Hematopoietic multipotent progenitor cell treated with erythropoietin and hydrocortisone succinate and interleukin-3 and kit ligand, for 4 days (in vitro differentiated cells): ENCODE results near the gene COG1.
A peak's percentile ranks its signal among the peaks of the same experiment; 100 is the strongest.
"Not testable (repeated sequence)": the region's sequence is repeated elsewhere in the genome, so short reads cannot be mapped to it uniquely, and the experiment has no call there.

ENCODE experiments used
- DNase-seq: peaks from one replicate; pipeline ENCODE4 v3.0.0-alpha.2; 2015

Gene COG1, protein sequence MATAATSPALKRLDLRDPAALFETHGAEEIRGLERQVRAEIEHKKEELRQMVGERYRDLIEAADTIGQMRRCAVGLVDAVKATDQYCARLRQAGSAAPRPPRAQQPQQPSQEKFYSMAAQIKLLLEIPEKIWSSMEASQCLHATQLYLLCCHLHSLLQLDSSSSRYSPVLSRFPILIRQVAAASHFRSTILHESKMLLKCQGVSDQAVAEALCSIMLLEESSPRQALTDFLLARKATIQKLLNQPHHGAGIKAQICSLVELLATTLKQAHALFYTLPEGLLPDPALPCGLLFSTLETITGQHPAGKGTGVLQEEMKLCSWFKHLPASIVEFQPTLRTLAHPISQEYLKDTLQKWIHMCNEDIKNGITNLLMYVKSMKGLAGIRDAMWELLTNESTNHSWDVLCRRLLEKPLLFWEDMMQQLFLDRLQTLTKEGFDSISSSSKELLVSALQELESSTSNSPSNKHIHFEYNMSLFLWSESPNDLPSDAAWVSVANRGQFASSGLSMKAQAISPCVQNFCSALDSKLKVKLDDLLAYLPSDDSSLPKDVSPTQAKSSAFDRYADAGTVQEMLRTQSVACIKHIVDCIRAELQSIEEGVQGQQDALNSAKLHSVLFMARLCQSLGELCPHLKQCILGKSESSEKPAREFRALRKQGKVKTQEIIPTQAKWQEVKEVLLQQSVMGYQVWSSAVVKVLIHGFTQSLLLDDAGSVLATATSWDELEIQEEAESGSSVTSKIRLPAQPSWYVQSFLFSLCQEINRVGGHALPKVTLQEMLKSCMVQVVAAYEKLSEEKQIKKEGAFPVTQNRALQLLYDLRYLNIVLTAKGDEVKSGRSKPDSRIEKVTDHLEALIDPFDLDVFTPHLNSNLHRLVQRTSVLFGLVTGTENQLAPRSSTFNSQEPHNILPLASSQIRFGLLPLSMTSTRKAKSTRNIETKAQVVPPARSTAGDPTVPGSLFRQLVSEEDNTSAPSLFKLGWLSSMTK

DNA sequence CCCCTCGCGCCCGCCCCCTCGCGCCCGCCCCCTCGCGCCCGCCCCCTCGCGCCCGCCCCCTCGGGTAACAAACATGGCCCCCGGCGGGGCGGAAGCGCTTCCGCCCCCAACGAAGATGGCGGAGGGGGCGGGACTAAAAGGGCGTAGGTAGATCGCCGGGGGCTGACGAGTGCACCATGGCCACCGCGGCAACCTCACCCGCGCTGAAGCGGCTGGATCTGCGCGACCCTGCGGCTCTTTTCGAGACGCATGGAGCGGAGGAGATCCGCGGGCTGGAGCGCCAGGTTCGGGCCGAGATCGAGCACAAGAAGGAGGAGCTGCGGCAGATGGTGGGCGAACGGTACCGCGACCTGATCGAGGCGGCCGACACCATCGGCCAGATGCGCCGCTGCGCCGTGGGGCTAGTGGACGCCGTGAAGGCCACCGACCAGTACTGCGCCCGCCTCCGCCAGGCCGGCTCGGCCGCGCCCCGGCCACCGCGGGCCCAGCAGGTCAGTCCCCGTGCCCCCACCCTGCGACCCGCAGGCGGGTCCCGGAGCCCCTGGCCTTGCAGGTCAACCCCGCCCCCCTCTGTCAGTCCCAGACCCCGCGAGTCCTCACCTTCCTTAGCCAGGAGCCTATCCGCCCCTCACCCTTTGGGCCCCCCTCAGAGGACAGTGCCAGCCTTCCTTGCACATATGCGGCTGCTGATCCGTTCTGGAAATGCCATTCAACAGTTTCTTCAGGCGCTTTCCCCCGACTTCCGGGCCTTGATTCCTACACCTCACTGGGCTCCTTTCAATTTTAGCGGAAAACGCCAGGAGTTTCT is at the start of gene COG1:
Gene COG1 (plus strand): TSS at position 162 of the 808 bp plus-strand sequence. CDS start 15 bp downstream, at position 177.
- DNase-seq, result peak; percentile 95

DNA sequence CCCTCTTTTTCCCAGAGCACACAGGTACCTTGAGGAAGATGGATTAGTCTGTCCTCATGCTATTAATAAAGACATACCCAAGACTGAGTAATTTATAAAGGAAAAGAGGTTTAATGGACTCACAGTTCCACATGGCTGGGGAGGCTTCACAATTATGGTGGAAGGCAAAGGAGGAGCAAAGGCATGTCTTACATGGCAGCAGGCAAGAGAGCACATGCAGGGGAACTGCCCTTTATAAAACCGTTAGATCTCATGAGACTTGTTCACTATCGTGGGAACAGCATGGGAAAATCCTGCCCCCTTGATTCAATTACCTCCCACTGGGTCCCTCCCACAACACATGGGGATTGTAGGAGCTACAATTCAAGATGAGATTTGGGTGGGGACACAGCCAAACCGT is 48.6 kb upstream of the COG1 start:
- not testable (repeated sequence) for DNase-seq

DNA sequence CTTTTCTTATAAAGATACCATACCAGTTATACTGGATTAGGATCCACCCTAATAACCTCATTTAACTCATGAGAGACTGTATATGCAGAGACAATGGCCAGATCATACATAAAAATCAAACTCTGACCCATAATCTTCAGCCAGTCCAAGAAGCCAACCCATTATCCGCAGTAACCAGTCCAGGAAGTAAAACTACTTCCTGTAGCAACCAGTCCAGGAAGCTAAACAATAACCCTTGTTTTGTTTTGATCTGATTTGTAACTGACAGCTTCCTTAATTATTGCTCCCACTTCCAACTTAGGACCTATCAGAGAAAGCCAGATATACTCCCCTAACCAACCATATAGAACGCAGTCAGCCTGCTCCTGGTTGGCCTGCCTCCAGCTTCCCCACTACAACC is 47.2 kb upstream of the COG1 start:
- no peak for DNase-seq

DNA sequence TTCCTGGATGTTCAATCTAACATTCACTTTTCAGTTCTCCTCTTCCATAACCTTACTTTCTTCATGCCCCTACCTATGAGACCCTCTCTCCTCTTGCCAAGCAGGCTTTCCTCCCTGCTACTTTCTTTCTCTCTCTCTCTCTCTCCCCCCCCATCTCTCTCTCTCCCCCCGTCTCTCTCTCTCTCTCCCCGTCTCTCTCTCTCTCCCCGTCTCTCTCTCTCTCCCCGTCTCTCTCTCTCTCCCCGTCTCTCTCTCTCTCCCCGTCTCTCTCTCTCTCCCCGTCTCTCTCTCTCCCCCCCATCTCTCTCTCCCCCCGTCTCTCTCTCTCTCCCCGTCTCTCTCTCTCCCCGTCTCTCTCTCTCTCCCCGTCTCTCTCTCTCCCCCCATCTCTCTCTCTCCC is 45.1 kb upstream of the COG1 start:
- DNase-seq, result not testable (repeated sequence)

DNA sequence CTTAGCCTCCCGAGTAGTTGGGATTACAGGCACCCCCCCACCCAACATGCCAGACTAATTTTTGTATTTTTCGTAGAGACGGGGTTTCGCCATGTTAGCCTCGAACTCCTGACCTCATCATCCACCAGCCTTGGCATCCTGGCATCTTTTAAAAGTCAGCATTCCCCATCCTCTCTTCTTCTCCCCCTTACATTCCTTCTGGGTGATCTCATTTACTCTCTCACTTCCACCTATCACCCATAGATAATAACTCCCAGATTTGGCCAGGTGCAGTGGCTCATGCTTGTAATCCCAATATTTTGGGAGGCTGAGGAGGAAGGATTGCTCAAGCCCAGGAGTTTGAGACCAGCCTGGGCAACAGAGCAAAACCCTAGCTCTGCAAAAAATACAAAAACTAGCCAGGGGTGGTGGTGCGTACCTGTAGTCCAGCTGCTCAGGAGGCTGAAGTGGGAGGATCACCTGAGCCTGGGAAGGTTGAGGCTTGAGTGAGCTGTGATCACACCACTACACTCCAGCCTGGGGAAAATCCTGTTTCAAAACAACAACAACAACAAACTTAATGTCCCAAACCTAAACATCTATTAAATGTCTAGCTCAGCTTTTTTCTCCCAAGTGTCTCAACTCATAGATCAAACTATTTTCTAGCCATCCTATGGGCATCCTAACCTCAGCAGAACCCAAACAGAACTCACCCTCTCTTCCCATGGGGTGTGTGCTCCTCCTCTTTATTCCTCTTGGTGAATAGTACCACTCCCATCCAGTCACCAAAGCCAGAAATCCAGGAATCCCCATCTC is 44.1 kb upstream of the COG1 start:
- no peak for DNase-seq

DNA sequence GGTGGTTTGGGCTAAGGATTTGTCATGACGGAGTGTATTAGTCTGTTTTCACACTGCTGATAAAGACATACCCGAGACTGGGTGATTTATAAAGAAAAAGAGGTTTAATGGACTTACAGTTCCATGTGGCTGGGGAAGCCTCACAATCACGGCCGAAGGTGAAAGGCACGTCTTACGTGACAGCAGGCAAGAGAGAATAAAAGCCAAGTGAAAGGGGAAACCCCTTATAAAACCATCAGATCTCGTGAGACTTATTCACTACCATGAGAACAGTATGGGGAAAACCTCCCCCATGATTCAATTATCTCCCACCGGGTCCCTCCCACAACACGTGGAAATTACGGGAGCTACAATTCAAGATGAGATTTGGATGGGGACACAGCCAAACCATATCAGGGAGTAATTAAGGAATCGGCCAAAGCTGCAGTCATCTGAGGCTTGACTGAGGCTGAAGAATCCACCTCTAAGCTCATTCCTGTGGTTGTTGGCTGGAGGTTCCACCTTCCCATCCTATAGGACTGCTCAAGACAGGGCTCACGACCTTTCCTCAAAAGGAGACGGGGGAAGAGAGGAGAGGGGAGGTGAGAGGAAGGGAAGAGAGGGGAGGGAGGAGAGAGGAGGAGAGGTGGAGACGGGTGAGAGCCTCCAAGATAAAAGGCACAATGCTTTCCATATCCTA is 42.1 kb upstream of the COG1 start:
- not testable (repeated sequence) for DNase-seq

DNA sequence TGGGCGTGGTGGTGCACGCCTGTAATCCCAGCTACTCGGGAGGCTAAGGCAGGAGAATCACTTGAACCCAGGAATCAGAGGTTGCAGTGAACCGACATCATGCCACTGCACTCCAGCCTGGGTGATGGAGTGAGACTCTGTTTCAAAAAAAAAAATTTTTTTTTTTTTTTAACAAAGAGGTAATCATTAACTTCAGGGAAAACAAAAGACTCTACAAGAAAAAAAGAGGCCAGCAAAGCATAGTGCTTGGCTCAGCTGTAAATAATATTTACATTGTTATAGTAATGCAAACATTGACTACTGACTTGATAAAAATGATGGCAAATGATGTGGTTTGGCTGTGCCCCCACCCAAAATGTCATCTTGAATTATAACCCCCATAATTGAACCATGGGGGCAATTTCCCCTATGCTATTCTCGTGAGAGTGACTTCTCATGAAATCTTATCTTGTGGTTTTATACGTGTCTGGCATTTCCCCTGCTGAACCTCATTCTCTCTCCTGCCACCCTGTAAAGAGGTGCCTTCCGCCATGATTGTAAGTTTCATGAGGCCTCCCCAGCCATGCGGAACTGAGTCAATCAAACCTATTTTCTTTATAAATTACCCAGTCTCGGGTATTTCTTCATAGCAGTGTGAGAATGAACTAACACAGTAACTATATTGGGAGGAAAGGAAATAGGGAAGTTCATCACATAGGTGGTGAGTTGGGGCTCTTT is 40.8 kb upstream of the COG1 start:
- DNase-seq, result peak; percentile 69

DNA sequence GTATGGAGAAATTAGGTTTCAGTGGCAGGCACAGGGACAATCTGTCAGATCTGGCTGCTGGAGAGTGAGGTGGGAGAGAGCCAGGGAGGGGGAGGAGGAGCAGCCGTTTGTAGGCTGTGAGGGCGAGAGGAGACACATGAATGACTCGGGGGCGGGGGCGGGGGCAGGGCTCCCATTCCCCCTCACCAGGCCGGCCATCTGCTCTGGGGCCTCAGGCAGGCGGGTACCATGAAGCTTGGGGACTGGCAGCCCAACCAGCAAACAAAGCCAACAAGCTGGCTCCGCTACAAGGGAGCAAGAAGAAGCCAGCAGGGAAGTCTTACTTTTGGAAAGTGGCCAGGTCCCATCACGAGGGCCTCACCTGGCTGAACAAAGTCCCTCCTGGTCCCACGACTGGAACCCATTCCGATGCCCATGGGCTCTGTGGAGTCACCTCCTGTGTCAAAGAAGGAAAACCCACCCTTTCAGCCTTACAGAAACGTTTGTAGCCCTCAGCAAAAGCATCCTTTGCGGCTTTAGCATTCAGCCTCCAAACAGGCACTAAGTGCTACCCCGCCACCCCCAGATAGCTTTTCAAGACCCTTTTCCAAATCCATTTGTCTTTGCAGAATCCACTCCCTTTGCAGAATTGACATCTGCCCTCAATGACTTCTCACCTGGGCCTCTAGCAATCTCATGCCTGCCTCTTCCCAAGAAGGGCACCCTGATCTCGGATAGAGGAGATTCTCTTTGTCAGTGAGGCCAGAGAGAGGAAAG is 37.3 kb upstream of the COG1 start:
- DNase-seq, result no peak

DNA sequence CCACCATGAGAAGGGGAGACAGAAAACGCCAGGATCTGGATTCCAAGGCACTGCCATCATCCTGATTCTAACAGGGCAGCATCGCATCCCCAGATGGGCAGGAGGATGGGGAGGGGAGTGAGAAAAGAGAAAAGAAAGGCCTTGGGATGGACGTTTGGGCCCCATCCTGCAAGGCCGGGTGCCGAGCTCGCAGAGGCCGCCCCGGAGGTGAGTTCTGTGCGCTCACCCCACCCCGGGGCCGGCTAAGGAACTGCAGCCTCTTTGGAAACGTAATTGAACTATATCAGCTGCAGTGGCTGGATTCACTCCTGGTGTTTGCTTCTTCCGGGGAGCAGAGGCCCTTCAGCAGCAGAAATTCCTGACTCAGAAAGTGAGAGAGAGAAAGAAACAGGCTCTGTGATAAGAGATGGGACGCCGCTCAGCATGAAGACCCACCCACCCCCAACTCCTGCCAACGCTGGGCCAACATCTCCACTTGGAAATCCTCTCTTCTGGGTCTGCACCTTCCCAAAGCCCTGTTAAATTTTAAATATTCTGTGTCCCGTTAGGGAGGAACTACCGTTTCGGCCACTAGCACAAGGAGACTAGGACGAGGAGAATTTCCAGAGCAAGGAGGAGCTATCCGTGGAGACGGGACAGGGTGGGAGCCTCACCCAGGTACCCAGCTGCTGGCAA is 36.6 kb upstream of the COG1 start:
- DNase-seq, result peak; percentile 87

DNA sequence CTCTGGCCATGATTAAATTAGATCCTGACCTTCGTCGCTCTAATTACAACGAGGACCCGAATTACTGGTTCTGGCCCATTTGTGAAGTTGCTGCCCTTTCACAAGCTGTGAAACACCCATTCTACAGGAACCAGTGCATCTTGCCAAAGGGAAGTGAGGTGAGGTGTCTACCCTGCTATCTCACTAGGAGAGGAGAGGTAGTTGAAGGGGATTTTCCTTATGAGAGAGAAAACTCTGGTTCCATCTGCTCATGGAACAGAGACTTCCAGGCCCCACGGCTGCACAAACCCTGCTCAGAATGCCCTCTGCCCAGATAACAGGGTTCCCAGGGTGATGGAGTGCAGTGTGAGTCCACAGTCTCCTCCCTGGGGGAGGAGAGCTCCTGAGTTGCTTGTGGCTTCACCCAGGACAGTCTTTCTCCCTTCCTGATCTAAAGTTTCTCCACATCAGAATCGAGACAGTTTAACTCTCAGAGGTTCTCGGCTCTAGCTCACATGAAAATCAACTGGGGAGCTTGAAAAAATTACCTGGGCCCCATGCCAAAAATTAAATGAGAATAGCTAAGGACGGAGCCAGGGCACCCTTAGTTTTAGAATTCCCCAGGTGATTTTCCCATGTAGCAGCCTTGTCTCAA is 35.9 kb upstream of the COG1 start:
- peak; percentile 37 for DNase-seq

DNA sequence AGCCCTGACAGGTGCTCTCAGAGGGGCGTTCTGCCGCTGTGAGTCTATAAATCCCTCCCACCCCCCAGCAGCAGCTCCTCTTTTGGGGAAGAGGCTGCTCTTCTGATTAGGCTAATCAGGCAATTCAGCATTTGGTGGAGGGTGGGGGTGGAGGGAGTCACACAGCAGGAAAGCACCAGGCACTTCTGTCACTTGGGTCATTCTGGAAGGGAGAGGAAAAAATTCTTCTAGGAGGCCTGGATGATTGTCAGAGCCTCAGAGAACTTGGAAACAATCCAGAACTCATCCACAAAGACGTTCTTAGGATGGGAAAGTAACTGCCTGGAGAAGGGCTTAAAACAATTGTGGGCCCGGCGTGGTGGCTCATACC is 35.3 kb upstream of the COG1 start:
- peak; percentile 58 for DNase-seq

DNA sequence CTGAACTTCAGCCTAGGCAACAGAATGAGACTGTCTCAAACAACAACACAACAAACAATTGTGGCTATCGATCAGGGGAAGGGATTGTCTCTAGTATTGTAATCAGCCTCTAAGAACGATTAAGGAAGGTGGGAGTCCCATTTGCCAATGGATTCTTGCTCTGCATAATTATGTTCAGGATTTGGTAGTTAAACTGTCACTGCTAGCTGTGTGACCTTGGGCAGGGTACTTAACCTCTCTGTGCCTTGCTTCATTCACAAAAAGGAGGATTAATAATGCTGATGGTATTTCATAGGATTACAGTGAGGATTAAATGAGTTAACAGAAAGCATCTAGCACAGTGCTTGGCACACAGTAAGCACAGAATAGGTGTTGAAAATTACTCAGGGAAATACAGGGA is 34.7 kb upstream of the COG1 start:
- DNase-seq, result no peak

DNA sequence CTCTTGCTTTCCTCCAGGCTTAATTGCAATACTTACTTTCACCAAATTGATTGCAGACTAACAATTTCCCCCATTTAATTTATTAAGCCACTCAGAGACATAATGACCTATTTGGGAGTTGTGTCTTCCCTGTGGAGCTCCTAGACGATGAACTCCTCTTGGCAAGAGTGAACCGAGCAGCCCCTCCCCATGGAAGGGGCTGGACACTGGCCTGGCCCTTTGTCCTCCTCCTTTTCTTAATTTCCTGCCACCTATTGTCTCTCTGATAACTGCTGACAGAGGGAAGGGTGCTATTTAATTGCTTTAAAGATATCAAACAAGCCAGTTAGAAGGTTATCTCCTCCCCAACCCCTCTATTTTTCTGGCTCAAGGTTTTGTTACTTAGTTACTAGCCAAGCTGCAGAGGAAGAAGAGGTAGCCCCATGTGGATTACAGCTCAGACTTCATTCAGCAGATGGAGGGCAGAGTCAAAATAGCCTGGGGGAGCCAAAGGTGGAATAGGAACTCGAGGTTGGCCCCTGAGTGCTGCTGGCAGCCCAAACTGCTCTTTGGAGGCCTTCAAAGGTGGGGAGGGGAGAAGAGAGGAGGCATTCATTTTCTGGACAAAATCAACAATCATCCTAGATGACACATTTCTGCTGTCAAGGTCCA is 31.8 kb upstream of the COG1 start:
- DNase-seq, result peak; percentile 32

DNA sequence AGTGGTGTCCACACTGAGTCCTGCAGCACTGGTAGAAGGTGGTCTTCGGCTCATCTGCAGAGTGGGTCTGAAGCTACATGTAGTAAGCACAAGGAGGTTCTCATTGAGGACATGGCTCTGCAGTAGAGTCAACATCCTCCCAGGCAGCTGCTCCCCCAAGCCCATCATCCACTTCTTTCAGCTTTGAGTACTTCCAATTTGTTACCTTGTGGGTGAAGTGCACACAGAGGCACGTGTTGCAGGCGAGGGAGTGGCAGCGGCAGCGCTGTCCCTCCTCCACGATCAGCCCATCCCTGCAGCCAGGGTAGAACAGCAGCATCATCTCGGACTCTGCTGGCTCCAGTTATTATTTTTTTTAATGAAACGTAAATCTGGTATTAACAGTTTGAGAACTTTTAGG is 29.8 kb upstream of the COG1 start:
- no peak for DNase-seq

DNA sequence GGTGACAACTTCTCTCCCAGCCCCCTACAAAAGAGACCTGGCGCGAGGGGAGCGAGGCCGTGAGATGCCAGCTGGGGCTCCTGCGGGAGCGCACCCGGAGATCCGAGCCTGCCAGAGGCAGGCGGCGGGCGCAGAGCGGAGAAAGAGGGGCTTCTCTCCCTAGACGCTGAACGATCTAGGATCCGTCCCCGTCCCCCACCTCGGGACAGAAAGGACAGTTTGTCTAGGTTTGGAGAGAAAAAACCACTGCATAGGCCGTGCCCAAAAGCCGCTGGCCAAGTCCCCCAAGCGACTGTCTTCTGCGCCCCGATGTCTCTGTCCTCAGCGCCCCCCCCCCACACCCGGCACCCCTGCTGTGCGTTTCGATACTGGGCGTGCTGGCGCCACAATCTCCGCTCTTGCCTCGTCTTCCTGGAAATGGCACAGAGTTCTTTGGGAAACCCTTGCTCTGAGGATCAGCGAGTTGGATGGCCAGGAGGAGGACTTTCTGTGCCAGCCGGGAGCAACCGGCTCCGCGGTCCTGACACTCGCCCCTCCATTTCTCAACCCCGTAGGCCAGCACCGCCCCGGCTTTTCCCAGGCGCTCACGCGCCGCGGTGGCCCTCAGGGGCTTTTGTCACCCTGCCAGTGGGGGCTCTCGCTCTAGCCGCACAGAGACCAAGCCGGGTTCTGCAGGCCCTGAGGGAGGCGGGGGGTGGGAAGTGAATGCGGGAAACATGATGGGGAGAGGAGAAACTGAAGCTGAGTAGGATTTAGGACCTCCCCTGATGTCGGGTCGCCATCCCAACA is 27.0 kb upstream of the COG1 start:
- DNase-seq, result no peak

DNA sequence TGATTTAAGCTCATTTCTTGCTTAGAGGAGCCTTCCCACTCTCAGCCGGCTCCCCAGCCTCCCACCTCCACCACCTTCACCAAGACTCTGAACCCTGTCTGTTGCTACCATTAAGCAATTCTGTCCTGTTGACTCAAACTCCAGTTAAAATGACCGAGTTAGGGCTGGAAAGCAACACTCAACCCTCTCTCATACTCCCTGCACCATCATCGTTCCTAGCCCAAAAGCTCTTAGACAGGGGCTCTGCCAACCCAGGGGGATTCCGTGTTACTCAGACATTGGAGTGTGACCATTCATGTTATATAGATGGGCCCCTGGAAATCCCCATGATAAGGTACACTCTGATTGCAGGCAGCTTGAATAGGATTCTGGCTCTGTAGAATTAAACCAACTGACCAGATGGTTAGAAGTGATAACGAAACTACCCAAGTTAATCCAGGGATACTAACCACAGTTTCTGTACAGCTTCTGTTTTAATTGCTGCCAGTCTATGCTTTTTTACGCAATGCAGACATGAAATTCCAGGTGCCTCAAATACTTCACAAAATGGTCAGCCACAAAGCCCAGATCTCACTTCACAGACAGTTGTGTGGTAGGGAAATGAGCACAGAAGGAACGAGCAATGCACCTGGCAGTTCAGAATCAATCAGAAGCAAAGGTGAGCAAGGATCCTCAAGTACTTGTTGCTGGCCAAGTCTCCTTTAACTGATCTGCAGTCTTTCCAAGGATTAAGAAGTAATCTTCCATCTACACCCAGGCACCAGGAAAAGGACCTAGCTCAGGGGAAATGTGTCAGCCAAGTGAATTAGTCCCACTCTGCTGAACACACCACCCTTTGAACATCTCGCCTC is 25.9 kb upstream of the COG1 start:
- peak; percentile 71 for DNase-seq

DNA sequence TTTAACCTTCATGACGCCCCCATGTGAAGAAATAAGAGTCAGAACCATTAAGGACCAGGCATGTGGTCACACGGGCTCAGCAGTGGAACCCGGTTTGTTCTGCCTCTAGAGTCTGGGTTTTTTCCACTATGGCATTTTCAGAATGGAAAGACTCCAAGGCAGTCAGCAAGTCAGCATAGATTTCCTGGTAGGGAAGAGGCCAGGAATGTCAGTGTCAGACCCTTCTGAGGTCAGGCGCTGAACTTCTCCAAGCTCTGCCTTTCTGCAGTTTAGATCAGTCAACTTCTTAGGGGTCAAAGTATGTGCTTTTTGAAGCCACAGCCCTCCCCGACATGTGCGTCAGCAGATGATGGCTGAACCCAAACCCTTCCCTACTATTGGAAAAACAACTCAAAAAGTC is 24.2 kb upstream of the COG1 start:
- no peak for DNase-seq
